Urinary bladder (tissue), 4 donors: ENCODE results near the gene MAP4K4. TPM values are rescaled to one million over a fixed set of nuclear protein-coding genes. Genes with fewer than 3 reads are reported as not detected.
"Not testable (repeated sequence)": the region's sequence is repeated elsewhere in the genome, so short reads cannot be mapped to it uniquely, and the experiment has no call there.

Experiments used
- DNase-seq: peaks from one replicate; pipeline ENCODE4 v3.0.0-alpha.2; 2015; ENCODE audit errors: extremely low spot score
- H3K27ac ChIP-seq: one replicate; pipeline ENCODE4 v1.5.1; 2013; ENCODE audit warnings: low read depth, mild to moderate bottlenecking, moderate library complexity
- H3K36me3 ChIP-seq: one replicate; pipeline ENCODE4 v1.6.1; 2013; ENCODE audit warnings: mild to moderate bottlenecking, moderate library complexity; ENCODE audit not compliant: insufficient read depth
- H3K4me1 ChIP-seq: one replicate; pipeline ENCODE4 v1.6.1; 2013; ENCODE audit warnings: mild to moderate bottlenecking, moderate library complexity; ENCODE audit not compliant: insufficient read depth
- H3K4me3 ChIP-seq: one replicate; pipeline ENCODE4 v1.5.1; 2013; ENCODE audit warnings: low read depth, low read length
- WGBS: extraction: QIAGEN DNeasy Blood & Tissue Kit; methylation state at CpG from one replicate; pipeline ENCODE4 v1.1.7; 2013; 5-methylcytosine and 5-hydroxymethylcytosine counted together
- polyA plus RNA-seq: library from polyadenylated mRNA; stranded (reverse); fragments of 200-250 nt; gene quantifications from one replicate; pipeline ENCODE4 v1.2.3, GENCODE V29; 2013
- total RNA-seq: library from RNA; depleted of rRNA; stranded (reverse); fragments of >200 nt; gene quantifications from one replicate; pipeline ENCODE4 v1.2.3, GENCODE V29; 2014
- donor health status: healthy with polysubstance abuse.
- donor health status: healthy.

MAP4K4 gene
- total and polyA plus RNA-seq, 2 donors: 26.5 to 75.7 TPM

DNA sequence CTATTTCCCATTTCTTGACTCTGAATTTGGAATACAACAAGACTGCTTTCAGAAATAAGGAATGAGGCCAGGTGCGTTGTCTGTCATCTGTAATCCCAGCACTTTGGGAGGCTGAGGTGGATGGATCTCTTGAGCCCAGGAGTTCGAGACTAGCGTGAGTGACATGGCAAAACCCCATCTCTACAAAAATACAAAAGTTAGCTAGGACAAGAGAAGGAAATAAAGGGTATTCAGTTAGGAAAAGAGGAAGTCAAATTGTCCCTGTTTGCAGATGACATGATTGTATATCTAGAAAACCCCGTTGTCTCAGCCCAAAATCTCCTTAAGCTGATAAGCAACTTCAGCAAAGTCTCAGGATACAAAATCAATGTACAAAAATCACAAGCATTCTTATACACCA is 51.0 kb downstream of the MAP4K4 start:
- not testable (repeated sequence) for H3K27ac ChIP-seq, DNase-seq, H3K36me3 ChIP-seq, H3K4me1 ChIP-seq, H3K4me3 ChIP-seq
- 95% methylated on average over 4 of the region's 4 CpGs for WGBS

DNA sequence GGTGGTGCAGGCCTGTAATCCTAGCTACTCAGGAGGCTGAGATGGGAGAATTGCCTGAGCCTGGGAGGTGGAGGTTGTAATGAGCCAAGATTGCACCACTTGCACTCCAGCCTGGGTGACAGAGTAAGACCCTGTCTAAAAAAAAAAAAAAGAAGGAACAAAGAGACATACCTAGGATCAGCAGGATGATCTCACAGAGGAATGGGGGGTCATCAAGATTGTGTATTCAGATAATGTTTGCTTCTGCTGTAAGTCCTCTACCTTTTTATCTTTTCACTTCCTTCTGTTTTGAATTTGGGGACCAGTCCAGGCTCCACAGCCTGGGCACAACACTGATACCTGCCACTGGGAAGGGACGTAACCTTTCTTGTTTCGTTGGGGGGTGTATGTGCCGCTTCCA is 53.2 kb downstream of the MAP4K4 start:
- Histone ChIP-seq H3K27ac (no peak overlapping the region), H3K36me3 (no peaks in the 10 kb centered on the region), H3K4me1 (peaks cover 2% of the 10 kb centered on the region), H3K4me3 (no peak overlapping the region)
- 83% methylated on average over 3 of the region's 3 CpGs for WGBS
- DNase-seq: no peak

DNA sequence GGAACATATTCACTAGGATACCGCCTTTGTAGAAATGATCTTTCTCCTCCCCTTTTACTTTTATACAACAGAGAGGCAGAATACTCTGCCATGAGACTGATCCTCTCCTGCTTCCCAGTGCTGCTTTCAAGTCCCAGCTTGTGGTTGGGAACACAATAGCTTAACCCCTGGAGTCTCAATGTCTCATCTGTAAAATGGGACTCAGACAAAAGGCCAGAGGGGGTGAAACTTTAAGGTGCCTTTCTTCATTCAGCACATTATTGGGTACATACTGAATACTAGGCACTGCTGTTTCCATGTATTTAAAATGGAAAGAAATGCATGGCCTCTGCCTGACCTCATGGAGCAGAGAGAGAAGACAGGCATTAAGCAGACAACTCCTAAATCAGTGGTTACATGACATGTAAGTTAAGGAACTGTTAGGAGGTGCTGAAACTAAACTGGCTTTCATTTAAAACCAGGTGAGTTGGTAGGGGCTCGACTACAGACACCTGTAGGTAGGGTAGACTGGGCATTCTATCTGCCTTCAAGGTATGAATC is 53.8 kb downstream of the MAP4K4 start:
- Histone ChIP-seq H3K4me3 (no peak overlapping the region), H3K36me3 (no peaks in the 10 kb centered on the region), H3K4me1 (peaks cover 2% of the 10 kb centered on the region), H3K27ac (no peak overlapping the region)
- WGBS: 70% methylated on average over 2 of the region's 2 CpGs
- no peak for DNase-seq

DNA sequence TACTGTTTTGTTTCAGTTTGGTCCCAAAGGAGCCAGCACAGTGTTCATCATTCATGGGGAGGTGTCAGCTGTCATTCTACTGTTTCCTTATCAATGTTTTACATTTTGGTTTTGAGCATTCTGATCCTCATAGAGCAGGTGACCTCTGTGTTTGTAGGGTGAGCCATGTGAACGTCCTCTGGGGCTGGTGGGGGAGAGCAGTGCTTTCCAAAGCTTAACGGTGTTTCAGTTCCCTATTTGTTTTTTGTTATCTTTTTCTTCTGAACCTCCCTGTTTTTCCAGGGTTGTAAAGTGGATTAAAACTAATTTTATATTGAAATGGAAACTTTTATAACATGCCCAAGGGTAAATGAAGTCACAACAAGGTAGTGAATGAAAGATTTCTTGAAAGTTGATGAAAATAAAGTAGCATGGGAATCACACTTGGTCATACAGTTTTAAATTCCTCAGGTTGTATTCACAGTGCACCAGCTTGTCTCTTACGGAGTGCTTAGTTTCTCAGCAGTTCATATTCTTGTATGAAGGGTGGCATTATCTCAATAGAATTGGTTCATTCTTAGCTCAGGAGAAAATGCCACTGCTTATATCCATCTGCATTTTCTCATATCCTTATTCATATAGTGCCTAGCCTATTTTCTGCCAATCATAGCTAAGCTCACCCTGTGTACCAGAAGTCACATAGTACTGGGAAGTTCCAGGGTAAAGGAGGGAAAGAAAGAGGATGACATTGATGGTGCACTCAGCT is 54.5 kb downstream of the MAP4K4 start:
- DNase-seq: no peak
- Histone ChIP-seq H3K4me1 (peaks cover 2% of the 10 kb centered on the region), H3K4me3 (no peak overlapping the region), H3K36me3 (no peaks in the 10 kb centered on the region), H3K27ac (no peak overlapping the region)
- 31% methylated on average over 3 of the region's 3 CpGs for WGBS

DNA sequence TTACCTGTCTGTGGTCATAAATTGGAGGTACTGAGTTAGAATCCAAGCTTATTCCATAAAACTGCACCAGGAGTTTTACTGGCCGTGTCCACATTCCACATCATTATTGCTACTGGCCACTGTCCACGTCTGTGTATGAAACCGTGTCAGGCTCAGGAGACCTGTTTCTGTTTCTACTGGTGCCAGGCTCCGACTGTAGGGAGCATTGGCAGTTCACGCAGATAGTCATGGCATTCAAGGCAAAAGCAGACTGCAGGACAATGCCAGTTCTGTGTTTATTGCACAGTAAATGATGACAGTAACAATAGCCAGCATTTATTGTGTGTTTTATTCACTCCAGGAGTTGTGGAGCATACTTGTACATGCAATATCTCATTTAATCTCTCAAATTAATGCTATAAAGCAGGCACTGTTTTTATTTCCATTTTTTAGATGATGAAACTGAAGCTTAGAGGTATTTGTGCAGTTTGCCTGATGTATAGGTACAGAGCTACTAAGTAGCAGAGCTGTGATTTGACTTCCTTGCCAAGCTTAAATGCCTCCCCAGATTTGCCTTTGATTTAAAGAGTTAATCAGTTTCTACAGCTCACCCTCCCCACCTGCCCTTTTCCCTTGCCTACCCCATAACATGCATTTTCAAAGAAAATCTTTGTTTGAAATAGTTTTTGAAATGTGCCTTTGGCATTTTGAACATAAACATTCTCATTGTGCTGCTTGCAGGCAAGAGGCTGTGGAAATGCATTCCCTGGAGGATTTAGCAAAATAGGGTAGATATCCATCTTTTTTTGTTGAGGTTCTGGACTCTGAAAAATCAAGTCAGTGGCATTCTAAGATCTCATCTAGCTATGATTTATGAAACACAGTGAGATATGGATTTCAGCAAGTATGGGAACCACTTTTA is 55.5 kb downstream of the MAP4K4 start:
- H3K4me1 ChIP-seq: peaks cover 2% of the 10 kb centered on the region
- no peak overlapping the region for H3K4me3 ChIP-seq
- WGBS: 27% methylated on average over 5 of the region's 5 CpGs
- DNase-seq: no peak
- no peak overlapping the region for H3K27ac ChIP-seq
- H3K36me3 ChIP-seq: no peaks in the 10 kb centered on the region

DNA sequence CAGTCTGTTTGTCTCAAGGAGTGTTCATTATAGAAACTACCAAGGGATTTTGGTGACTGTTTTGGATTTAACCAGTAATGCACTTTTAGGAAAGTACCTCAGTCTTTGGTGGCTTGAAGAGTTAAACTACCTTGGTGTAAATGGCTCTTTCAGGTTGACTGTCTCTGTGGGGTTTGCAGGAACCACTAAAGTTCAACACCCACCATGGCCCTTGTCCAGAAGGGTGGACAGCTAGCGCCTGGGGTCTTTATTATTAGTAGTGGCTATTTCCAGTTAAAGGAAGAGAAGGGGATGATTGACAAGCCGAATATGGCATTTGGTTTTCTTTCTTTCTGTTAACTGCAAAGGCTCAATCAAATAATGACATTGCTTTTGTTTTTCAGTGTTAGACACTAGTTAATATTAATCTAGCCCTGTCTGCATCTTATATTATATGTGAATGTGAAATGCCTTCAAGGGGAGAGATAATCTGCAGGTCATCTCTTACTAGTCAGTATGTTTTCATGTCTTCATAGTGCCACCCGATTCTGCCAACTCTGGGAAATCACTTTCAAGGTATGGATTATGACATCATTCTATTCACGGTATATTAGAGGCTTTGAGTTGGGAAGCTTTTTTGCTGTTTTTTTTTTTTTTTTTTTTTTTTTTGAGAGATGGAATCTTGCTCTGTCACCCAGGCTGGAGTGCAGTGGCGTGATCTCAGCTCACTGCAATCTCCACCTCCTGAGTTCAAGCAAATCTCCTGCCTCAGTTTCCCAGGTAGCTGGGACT is 56.4 kb downstream of the MAP4K4 start:
- H3K4me3 ChIP-seq: no peak overlapping the region
- H3K27ac ChIP-seq: no peak overlapping the region
- peaks cover 2% of the 10 kb centered on the region for H3K4me1 ChIP-seq
- 75% methylated on average over 5 of the region's 5 CpGs for WGBS
- no peaks in the 10 kb centered on the region for H3K36me3 ChIP-seq
- DNase-seq: no peak

DNA sequence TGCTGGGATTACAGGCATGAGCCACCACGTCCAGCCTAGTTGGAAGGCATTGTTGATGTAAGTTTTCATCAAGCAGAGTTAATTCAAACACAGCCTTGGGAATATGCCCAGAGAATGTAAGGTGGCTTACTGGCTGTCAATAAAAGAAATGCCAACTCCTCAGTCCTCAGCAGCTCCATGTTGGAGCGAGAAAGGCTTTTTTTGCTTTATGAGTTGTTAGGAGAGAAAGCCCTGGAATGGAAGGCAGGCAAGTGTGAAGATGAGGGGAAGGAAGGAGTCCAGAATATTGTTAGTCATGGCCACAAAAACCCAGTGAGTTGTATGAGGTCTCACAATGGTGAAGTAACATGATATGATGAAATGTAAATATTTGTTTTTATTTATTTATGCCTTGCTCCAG is 57.1 kb downstream of the MAP4K4 start:
- Histone ChIP-seq H3K4me3 (no peak overlapping the region), H3K27ac (no peak overlapping the region), H3K4me1 (peaks cover 2% of the 10 kb centered on the region), H3K36me3 (no peaks in the 10 kb centered on the region)
- 45% methylated on average over 2 of the region's 2 CpGs for WGBS
- DNase-seq: no peak

DNA sequence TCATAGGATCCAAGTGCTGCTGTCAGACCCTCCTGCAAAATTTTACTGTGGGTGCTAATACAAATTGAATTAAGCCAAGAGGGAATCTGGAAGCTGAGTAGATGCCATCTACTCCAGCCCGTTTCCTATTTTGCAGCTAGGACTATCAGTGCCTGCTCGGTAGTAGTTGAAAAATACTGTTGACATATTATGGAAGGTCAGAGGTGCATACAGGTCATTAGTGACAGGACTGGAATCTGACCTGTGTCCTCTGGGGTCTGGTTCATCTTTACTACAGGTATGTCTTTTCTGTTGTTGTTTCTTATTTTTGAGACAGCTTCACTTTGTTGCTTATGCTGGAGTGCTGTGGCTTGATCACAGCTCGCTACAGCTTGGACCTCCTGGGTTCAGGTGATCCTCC is 58.8 kb downstream of the MAP4K4 start:
- no peak overlapping the region for H3K27ac ChIP-seq
- DNase-seq: no peak
- 85% methylated on average over 3 of the region's 3 CpGs for WGBS

DNA sequence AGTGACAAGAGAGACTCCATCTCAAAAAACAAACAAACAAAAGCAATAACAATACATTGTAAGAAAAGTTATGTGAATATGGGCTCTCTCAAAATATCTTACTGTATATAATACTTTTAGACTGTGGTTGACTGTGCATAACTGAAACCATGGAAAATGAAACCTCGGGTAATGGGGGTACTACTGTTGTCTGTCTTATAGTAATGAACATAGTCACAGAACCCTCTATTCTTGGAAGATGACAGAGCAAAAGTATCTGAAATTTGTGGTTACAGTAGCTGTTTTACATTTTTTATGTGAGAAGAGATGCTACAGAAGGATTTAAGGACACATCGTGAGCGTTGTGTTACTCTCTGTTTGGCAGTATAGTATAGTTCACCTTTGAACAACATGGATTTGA is 60.5 kb downstream of the MAP4K4 start:
- Histone ChIP-seq H3K36me3 (no peaks in the 10 kb centered on the region), H3K4me1 (no peaks in the 10 kb centered on the region), H3K4me3 (no peak overlapping the region), H3K27ac (no peak overlapping the region)
- 81% methylated on average over 3 of the region's 3 CpGs for WGBS
- DNase-seq: no peak

More for the DNA sequence above, 58.8 kb downstream of the MAP4K4 start:
- H3K4me1 ChIP-seq: peaks cover 2% of the 10 kb centered on the region
- H3K36me3 ChIP-seq: no peaks in the 10 kb centered on the region
- no peak overlapping the region for H3K4me3 ChIP-seq

DNA sequence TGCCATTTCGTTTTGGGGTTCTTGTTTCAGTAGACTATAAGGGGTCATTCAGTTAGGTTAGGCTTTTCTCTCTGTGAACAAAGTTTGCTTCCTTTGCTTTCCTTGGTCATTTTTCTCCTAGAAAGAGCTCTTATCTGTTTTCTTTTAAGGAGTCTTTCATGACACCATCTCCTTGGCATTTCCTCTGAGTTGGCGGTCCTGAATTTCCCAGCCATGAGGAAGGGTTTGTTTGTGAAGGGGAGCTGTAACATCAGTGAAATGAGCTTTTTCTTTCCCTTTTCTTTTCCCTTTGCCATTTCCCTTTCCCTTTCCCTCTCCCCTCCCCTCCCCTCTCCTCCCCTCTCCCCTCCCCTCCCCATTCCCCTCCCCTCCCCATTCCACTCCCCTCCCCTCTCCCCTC is 61.7 kb downstream of the MAP4K4 start:
- no peak for DNase-seq
- no peak overlapping the region for H3K4me3 ChIP-seq
- H3K27ac ChIP-seq: no peak overlapping the region
- H3K36me3 ChIP-seq: no peaks in the 10 kb centered on the region
- 31% methylated on average over 2 of the region's 2 CpGs for WGBS
- no peaks in the 10 kb centered on the region for H3K4me1 ChIP-seq

DNA sequence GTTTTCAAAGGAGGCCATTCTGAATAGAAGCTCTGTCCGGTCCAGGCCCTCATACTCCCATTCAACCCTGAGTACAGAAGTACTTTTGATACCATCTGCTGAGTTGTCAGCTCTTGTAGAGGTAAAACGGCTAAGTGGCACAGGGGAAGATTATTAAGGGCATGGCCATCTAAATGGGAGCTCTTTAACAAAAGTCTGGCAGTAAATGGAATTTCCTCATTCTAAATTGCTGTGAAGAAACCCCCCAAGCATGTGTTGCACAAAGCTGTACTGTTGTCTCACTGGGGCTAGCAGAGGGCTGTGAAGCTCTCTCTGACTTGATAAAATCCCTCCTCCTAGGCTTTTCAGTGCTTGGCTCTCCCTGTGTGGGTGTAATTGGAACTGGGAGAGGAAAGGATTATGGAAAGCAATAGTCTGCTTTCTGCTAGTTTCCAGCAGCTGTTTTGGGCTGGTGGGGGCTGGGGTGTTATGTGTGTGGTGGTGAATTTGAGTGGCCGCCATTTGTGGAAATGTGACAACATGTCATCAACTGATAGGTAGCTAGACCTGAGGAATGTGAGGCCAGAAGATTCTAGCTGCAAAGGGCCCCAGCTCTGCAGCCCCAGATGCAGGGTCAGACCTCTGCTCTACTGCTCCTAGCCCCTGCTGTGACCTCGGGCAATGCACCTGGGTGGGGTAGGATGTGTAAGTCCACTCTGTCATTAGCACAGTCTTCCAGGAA is 65.1 kb downstream of the MAP4K4 start:
- no peak overlapping the region for H3K27ac ChIP-seq
- no peak overlapping the region for H3K4me3 ChIP-seq
- DNase-seq: no peak
- H3K4me1 ChIP-seq: peaks cover 1% of the 10 kb centered on the region
- WGBS: 47% methylated on average over 4 of the region's 4 CpGs
- no peaks in the 10 kb centered on the region for H3K36me3 ChIP-seq

DNA sequence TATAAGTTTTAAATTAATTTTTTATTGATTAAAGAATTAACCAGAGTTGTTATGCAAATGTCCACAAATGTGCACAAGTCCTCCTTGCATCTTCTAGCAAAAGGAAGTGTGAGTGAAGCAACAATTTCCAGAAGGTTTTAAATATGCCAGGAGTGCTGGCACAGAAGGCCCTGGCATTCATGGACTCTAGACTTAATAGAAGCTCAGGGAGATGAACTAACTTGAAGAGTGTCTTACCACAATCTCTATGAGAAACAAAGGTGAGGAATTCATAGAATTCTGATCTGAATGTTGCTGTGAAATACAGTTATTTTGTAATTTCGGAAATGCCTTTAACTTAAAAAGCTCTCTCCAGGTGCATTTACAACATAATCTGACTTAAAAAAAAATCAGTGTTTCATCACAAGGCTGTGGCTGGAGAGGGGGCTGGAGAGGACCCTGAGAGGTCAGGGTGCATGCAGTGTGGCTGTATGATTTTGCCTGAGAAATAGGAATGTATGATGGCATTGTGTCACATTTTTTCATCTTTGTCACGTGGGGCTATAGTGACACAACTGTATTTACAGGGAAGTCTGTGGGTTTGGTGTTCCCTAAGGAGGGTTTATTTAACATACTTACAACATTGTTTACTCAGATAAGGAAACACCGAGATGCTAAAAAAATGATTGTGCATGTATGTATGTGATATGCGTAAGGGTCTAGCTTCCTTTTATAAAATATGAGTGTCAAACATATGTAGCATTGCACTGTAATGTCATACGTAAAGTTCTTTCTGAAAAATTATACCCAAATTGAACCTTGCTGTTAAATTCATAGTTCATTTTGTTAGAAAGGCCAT is 66.2 kb downstream of the MAP4K4 start:
- DNase-seq: no peak
- Histone ChIP-seq H3K4me1 (peaks cover 1% of the 10 kb centered on the region), H3K36me3 (no peaks in the 10 kb centered on the region), H3K4me3 (no peak overlapping the region), H3K27ac (no peak overlapping the region)
- WGBS: 74% methylated on average over 5 of the region's 5 CpGs
